Fibroblast of peridontal ligament (primary cell): Measurements from ENCODE around the gene TBC1D9.

Source experiments
- DNase-seq: peaks from one replicate; pipeline ENCODE4 v3.0.0-alpha.2; 2010; ENCODE audit errors: extremely low read depth

TBC1D9 gene

GRCh38 chr4:140725556-140725955 is 30.6 kb downstream of the TBC1D9 start:
- no peak for DNase-seq

- no peak for DNase-seq
Observed at GRCh38 chr4:140724760-140725159, 31.4 kb downstream of the TBC1D9 start.

DNA sequence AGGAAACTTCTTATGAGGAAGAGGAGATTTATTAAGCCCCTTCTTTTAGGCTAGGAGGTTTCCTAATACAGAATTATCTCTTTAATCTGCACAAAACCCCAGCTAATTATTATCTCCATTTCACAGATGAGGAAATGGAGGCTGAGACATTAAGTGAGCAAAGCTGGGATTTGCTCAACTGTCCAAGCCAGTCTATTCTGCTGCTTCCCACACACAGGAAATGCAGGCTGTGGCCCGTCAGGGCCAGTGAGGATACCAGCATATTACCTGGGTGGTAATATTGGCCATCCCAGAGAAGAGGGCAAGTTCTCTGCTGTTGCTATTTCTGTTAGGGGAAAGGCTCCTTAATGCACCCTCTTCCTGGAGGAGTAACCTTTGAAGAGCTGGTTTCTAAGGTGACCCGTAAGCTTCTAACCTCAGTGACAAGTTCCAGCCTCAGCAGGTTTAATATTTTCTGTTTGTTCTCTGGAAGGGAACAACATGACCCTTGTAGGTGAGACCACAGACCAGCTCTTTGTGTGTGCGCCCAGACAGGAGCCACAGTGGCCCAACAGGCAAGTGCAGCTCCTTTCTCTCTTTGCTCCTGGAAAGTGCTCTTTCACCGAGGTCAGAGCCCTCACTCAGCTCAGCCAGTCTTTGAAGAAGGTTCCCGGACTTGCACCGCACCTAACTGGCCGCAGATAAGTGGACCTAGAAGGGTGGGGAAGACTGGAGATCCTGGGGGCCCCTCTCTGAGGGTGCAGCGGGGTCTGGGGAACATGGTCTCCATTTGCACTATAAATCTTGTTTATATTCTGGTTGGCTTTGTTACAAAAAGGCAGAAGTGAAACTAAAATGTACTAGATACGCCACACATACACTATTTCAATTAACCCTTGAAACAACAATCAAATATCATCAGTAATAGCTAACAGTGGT is 35.5 kb downstream of the TBC1D9 start:
- no peak for DNase-seq

GRCh38 chr4:140719686-140720085 is 36.5 kb downstream of the TBC1D9 start:
- DNase-seq, result no peak

GRCh38 chr4:140719022-140719421 is 37.2 kb downstream of the TBC1D9 start:
- DNase-seq, result peak; percentile 56

DNA sequence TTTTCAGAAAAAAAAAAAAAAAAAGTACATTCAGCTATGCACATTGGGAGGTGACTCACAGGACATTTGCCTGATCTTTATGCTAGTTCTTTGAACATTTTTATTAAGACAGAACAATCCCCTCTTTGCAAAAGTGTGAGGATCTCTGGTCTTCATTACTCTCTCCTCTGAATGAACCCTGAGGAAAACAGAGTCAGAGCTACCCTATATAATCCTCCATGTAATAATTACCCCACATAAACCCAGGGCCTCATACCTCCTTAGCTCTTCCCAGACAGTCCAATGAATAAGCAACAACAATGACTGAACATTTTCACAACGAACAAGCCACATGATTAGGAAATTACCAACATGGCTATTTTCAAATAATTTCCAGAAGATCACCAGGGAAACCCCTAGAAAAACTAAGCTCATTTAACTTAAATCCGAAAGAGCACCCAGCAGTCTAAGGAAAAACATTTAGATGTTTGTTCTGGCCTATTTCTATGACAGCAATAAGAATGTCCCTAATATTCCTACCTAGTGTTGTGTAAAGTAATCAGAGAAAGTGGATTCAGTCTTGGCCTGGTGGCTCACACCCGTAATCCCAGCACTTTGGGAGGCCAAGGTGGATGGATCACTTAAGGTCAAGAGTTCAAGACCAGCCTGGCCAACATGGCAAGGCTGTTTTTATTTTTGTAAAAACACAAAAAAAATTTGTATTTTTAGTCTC is 37.8 kb downstream of the TBC1D9 start:
- peak; percentile 58 for DNase-seq

- DNase-seq, result no peak
Observed at GRCh38 chr4:140717313-140717712, 38.9 kb downstream of the TBC1D9 start.

DNA sequence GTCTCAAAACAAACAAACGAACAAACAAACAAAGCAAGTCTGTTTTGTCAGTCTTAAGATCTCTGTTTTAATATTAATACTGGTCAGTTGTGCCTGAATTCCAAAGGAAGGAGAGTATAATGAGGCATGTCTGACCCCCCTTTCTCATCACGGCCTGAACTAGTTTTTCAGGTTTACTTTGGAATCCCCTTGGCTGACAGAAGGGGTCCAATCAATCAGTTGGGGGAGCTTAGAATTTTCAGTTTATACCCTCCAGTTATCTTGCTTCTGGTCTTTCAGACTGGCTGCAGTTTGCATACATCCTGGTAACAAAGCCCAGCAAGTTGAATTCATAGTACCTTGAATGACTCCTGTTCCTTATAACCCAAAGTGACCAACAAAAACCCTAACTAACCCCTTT is 41.1 kb downstream of the TBC1D9 start:
- DNase-seq, result no peak

- DNase-seq, result no peak
Observed at GRCh38 chr4:140711910-140712309, 44.3 kb downstream of the TBC1D9 start.

GRCh38 chr4:140710908-140711622 is 45.1 kb downstream of the TBC1D9 start:
- no peak for DNase-seq

- no peak for DNase-seq
Observed at GRCh38 chr4:140707325-140707724, 48.9 kb downstream of the TBC1D9 start.

DNA sequence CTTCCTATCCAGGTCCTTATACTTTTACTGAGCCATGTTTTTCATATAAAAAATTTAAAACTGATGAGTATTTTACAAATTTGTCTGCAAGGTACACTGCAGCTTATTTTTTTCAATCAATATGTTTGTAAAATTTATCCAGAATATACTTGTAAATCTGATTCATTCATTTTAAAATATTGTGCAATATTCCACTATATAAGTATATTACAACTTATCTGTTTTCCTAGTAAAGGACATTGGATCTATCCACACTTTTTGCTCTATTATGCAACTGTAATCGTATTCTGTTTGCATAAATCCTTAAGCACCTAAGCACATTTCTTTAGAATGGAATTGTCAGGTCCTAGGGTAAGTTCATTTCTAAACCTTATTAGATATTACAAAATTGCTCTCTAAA is 49.5 kb downstream of the TBC1D9 start:
- no peak for DNase-seq

DNA sequence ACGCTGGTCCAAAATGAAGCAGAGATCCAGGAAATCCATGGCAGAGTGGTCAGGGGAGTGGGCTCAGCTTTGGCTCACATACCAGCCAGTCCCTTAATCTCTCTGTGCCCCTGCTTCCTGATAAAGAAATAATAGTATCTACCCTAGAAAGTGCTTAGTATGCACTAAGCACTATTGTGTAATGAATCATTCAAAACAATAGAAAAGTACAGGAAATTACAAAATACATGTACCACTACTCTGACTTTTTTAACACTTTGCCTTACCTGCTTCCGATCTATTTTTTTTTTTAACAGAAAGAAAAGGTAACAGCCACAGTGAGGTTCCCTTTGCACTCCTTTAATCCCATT is 49.9 kb downstream of the TBC1D9 start:
- DNase-seq, result no peak

- DNase-seq, result no peak
Observed at GRCh38 chr4:140705625-140706275, 50.4 kb downstream of the TBC1D9 start.

DNA sequence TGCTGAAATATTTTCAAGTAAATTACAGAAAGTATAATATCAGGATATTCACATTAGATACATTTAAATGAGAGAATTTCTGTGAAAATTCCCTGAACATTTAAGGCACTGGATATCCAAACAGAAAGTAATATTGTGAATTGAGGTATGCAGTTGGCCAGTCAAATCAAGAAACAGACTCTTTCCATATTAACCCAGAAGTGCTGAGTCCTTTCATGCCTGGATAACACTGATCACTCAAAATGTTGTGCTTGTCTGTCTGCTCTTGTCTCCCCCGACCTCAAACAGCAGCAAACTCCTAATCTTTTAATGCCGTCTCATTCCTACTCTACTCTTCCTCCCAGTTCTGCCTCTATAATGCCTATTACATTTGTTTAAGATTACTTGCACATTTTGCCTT is 51.2 kb downstream of the TBC1D9 start:
- DNase-seq, result no peak

- no peak for DNase-seq
Observed at GRCh38 chr4:140704392-140704960, 51.7 kb downstream of the TBC1D9 start.

- DNase-seq, result peak; percentile 68
Observed at GRCh38 chr4:140703463-140703862, 52.7 kb downstream of the TBC1D9 start.

GRCh38 chr4:140702096-140702757 is 54.0 kb downstream of the TBC1D9 start:
- no peak for DNase-seq

DNA sequence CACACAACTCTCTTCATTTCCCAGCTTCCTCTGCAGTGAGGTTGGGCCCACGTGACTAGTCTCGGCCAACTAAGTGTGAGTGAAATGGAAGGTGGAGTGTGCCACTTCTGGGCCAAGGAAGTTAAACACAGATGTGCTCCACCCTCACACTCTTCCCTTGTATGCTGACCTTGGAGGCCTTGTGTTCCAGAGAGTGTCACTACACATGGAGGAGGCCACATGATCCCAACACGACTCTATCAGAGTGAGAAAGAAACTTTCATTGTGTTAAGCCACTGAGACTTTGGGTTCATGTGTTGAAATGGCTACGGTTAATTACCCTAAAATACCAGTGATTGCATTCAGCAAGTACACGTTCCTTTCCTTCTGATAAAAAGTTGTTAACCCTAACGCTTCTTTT is 55.1 kb downstream of the TBC1D9 start:
- DNase-seq, result no peak

- DNase-seq, result no peak
Observed at GRCh38 chr4:140697709-140698560, 58.2 kb downstream of the TBC1D9 start.
